Anterior cingulate cortex (tissue), 58 donors: Measurements from ENCODE around the gene KCTD21.

Experiments
- DNase-seq, 58 donors: peaks; one replicate each; lab custom pipeline; 2025; lab: John Stamatoyannopoulos, UW

Gene KCTD21

GRCh38 chr11:78202733-78203167 lies 14.3 kb upstream of the KCTD21 start:
- no peak for DNase-seq

GRCh38 chr11:78201096-78201818 lies 12.8 kb upstream of the KCTD21 start:
- DNase-seq, result no peak

- DNase-seq, result no peak
Observed at GRCh38 chr11:78200553-78200952, 12.1 kb upstream of the KCTD21 start.

GRCh38 chr11:78200061-78200460 lies 11.6 kb upstream of the KCTD21 start:
- DNase-seq, result no peak

GRCh38 chr11:78199653-78200015 lies 11.2 kb upstream of the KCTD21 start:
- DNase-seq, result no peak

- no peak for DNase-seq
Observed at GRCh38 chr11:78199015-78199652, 10.7 kb upstream of the KCTD21 start.

GRCh38 chr11:78197816-78198215 lies 9.4 kb upstream of the KCTD21 start:
- DNase-seq, result no peak

GRCh38 chr11:78196661-78197091 lies 8.2 kb upstream of the KCTD21 start:
- no peak for DNase-seq

- DNase-seq, result peak in 1 of 58 donors; percentile 16
Observed at GRCh38 chr11:78195917-78196560, 7.6 kb upstream of the KCTD21 start.

- DNase-seq, result no peak
Observed at GRCh38 chr11:78194490-78194889, 6.1 kb upstream of the KCTD21 start.

GRCh38 chr11:78193806-78194205 lies 5.4 kb upstream of the KCTD21 start:
- no peak for DNase-seq

GRCh38 chr11:78192911-78193351 lies 4.5 kb upstream of the KCTD21 start:
- DNase-seq, result no peak

- DNase-seq, result no peak
Observed at GRCh38 chr11:78192223-78192719, 3.8 kb upstream of the KCTD21 start.

- DNase-seq, result no peak
Observed at GRCh38 chr11:78190871-78191538, 2.6 kb upstream of the KCTD21 start.

- DNase-seq, result no peak
Observed at GRCh38 chr11:78190374-78190773, 1.9 kb upstream of the KCTD21 start.

GRCh38 chr11:78189851-78190250 lies 1.4 kb upstream of the KCTD21 start:
- no peak for DNase-seq

- DNase-seq, result peak in 1 of 58 donors; percentile 24
Observed at GRCh38 chr11:78189174-78189724, 823 bp upstream of the KCTD21 start.

- peak in 2 of 58 donors; percentile 75 to 78 for DNase-seq
Observed at GRCh38 chr11:78187366-78188285, 800 bp downstream of the KCTD21 start.

- no peak for DNase-seq
Observed at GRCh38 chr11:78181185-78181584, 7.2 kb downstream of the KCTD21 start.
